MV-4-11 (cell line): ENCODE data around the gene AP3B2.
A peak's percentile ranks its signal among the peaks of the same experiment; 100 is the strongest.

Experiments used
- DNase-seq: peaks from one replicate; lab custom pipeline; 2025; lab: John Stamatoyannopoulos, UW

Gene AP3B2

DNA sequence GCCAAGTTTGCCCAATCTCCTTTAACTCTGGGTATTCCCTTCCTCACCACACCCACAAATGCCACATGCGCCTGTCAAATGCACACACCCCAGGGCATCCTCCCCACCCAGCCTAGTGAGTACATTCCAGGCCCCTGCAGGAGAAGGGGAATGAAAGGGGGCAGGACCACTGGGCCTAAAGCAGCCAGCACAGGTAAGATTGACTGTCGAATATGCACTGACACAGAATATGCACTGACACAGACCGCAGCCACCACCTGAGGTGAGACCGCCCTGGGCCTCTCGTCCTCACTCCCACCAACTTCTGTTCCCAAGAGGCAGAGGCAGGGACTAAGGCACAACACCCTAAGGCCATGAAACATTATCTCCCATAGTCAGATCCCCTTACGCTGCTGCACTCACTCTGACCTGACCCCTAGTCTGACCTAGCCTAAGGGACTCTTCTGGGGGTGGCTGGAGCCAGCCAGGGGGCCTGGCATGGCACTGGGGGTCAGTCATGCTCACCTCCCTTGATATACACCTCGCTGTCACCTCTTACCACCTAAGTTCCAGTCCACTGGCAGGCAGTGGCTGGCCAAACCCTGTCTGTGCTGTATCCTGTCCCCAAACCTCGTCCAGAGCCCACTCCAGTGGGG, 10.8 kb downstream of the AP3B2 start:
- DNase-seq, result no peak

DNA sequence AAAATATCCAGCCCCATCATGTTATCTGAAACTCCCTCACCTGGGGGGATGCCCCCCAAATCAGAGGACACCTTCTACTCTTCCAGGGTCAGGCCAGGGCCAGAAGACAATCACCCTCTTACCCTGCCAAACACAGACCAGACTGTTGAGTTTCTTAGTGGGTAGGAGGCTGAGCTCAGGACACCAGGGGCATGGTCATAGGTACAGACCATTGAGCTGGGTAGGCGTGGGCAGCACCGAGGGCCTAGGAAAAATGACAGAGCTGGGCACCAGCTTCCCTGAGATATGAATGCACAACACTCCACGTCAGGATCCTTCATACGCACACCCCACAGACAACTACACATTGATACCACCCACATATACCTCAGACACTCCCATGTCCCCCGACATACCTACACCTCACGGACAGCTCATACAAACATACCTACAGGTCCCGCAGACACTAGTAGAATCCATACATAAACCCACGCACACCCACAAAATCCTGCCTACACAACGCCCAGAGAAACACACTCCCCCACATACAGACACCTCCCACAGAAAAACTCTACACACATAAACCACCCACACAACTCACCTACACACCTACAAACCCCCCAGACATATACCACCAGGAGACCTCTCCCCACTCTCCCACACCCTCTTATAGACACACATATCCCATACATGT, 11.8 kb downstream of the AP3B2 start:
- DNase-seq, result no peak

DNA sequence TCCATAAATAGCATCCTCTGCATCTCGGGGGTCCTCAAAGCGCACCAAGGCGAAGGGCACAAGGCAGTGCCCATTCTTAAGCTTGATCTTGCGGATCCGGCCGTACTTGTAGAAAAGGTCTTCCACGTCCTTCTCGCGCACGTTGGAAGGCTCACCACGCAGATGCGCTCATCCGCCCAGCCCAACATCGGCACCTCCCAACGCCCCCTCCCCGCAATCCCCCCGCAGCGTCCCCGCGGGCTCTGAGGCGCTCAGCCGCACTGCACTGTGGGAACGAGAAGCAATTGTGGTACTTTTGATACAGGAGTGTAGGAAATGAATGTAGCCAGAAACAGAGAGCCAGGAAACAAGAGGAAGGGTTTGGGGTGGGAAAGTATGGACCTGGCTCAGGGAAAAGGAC, 17.5 kb downstream of the AP3B2 start:
- DNase-seq, result no peak

DNA sequence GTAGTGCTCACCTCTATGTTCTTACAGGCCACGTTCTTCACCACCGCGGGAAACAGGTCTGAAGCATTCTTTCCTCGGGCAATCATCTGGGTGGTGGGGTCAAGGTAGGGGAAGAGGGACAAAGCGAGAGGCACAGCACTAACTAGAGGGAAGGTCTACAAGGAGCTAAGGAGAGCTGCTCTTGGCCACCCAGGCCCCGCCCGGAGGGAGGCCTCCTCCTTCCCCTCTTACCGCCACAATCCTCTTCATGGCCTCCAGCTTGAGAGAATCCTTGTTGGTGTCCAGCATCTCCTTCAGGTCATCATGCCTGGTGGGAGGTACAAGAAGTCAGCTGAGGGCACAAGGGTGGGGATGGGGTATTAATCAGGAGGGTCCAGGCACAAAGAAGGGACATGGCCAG, 20.5 kb downstream of the AP3B2 start:
- no peak for DNase-seq

DNA sequence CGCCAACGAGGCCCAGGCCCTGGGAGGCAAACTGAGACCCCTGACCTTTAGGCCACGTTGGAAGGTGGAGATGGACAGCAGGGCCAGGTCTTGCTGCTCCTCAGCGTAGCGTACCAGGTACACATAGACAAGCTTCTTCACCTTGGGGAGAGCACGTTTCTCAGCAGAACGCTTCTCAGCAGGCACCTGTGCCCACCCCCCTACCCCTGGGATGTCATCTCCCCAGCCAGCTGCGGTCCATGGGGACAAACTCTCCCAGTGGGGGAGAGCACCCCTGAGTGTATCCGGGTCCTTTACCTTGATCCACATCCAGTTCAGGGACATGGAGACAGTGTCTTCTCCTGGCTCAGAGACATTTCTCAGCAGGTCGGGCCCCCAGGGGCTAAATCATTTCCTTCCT, 21.0 kb downstream of the AP3B2 start:
- no peak for DNase-seq

DNA sequence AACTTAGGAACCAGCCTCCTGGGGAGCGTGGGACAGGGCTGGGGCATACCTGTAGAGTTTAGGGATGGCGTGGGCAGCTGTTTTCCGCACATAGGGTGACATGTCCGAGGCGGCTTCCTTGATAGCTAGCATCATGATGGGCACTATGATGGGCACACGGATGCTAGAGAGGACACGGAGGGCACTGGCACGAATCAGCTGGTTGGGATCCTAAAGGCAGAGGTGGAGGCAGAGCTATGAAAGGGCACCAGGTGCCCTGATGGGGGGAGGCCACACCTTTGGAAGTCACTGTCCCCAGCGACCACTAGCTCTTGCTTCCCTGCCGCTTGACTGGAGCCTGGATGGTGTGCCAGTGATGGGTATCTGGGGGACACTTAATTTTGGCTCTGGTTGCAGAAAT, 28.3 kb downstream of the AP3B2 start:
- no peak for DNase-seq

DNA sequence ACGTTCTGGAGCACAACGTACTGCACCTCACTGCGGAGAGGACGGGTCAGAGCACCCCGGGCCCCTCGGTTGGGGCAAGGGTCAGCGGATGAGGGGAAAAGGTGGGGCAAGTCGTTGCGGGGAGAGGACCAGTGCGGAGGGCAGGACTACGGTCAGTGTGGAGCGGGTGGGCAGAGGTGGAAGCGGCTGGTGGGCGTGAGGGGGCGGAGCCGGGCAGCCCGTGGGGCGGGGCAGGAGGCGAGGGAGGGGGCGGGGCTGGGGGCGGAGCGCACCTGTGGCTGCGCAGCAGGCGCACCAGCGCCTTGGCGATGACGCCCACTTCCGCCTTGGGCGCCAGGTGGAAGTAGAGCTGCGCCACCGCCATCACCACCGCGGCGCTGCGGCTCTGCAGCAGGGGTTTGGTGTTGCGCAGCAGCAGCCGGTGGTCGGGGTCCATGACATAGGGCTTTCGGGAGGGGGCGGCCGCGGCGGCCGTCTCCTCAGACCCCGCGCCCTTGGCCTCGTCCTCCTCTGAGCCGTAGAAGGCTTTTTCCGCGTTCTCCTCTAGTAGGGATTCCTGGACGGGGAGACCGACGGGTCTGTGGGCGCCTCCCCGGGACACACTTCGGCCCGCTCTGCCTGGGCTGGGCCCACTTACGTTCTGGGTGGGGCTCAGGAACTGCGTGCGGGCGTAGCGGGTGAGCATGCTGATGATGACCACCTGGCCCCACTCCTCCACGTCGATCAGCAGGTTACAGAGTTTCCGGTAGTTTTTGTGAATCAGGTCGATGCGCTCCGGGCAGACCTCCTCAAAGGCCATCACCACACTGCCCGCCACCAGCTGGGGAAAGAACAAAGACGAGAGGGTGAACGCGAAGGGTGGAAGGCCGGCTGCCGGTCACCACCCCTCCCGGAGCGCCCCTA, 29.2 kb downstream of the AP3B2 start:
- DNase-seq, result no peak

DNA sequence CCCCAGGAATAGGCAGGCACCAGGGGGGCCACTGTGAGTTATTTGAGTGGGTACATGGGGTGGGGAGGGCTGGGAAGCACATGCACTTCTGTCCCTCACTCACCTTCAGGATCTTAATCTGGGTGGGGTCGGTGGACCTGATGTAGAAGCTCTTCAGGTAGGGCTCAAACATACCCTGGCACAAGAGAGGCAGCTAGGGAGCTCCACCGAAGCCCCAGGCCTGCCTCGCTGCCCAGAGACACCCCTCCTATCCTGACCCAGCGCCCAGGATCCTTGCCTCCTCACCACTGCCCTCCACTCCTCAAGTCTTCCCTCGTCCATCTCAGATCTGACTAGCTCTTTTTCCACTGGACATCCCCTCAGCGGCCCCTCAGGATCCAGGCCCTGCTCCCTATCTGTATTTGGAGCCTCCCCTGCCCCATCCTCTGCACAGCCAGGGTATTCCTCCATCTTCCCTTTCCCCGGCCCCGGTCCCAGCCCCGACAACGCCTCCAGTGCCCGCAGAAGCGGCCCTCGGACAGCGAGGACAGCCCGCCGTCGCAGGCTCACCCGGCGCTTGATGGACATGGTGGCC, 30.0 kb downstream of the AP3B2 start:
- no peak for DNase-seq

DNA sequence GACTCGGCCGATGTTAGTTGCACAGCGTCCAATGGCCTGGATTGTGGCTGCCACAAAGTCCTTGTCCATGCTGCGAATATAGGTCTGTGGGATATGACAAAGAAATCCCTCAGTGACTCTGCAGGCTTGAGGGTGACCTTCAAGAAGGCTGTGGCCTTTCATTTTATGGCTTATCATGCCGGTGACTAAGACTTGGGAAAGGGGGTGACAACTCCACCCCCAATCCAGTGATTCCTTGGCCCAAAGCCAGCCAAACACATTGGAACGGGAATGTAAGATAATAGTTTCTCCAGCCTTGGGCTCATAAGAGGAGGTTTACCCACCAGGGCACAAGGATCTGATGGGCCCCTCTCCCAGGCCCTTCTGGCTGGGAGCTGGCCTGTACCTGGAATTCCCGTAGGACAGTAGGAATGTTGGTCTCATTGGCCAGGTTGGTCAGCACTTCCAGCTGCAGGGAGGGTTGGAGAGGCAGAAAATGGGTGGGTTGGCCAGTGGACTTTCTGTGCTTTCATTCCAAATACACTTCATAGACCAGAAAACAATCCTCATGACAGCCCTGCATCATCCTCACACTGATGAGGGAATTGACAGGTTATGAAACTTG, 31.9 kb downstream of the AP3B2 start:
- no peak for DNase-seq

DNA sequence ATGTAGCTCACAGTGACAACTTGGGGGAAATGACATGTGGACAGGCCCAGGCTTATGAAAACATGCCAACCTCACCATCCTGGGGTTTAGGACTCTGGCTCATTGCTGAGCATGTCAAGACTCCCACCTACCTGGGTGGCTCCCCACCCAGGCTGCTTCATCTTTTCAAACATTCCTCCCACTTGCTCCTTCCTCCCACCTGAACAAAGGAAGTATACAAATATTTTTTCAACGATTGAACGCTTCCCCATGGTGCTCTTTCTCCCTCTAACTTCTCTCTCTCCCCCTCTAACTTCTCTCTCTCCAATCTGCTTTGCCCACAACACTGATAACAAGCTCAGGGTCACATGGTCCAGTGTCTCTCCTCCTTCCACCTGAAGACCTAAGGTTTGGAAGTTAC, 34.8 kb downstream of the AP3B2 start:
- no peak for DNase-seq

DNA sequence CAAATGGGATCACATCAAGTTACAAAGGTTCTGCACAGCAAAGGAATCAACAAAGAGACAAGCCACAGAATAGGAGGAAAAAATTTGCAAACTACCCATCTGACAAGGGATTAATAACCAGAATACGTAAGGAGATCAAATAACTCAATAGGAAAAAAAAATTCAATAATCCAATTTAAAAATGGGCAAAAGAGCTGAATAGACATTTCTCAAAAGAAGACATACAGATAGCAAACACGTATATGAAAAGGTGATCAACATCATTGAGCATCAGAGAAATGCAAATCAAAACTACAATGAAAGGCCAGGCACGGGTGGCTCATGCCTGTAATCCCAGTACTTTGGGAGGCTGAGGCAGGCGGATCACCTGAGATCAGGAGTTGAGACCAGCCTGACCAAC, 39.0 kb downstream of the AP3B2 start:
- no peak for DNase-seq

DNA sequence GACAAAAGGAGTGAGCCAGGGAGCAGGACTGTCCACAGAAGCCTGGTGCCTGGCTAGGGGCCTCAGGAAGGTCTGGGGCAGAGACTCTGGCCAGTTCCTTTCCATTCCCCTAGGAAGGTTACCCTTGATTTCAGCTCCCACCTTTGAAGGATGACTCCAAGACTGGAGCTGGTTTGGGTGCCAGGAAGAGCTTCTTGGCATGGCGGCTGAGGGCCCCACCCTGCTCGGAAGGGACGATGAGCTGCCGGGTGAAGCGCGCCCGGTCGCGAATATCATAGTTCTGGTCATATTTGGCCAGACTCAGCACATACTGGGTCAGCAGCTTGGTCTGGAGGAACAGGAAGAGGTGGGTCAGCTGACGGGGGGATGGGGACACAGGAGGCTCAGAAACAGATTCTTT, 43.1 kb downstream of the AP3B2 start:
- DNase-seq, result no peak

DNA sequence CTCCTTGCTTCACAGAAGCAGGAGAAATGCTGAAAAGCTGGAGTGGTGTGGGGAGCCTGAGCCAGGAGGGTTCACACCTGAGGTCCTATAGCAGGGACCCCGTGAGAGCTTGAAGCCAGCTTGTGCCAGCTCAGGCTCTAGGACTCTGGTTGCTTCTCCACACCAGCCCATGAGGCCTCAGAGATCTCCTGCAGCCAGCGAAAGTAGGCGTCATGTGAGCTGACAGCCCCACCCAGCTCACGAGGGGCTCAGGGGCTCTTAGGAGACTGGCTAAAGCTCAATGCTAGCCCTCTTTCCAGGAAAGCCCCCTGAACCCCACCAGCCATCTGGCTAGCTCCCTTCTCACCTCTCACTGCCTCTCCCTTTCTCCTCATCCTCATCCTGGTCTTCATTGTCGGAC, 45.7 kb downstream of the AP3B2 start:
- DNase-seq, result no peak

DNA sequence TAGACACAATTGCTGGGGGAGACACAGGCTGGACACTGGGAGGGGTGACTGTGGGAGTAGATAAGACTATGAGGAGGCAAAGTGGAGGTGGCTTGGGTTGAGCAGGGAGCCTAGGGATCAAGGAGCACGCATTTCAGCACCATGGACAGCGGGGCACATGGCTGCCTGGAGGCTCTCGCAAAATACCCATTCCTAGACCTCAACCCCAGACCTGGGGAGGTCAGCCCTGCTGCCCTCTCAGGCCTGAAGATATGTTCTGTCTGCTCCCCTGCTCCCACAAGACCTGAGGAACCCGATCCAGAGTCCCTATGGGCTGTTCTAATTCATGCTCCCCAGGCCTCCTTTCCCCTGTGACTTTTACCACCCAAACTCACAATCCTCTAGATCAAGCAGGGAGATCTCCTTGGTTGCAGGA, 46.5 kb downstream of the AP3B2 start:
- peak; percentile 33 for DNase-seq

DNA sequence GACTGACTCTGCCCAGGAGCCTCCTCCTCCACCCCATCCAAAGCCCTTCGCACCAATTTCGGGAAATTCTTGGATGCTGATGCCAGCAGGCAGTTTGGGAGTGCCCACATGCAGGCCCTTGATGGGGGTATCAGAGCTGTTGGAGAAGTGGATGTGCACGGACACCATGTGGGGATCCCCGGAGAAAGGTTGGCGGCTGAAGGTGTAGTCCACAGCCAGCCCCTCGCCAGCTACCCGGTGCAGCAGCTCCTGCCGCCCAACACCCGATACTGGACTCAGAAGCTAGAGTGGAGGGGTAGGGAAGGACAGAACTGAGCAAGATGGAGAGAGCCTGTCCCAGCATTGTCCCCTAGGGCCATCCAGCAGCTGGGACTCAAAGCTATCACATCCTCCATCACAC, 47.0 kb downstream of the AP3B2 start:
- no peak for DNase-seq

DNA sequence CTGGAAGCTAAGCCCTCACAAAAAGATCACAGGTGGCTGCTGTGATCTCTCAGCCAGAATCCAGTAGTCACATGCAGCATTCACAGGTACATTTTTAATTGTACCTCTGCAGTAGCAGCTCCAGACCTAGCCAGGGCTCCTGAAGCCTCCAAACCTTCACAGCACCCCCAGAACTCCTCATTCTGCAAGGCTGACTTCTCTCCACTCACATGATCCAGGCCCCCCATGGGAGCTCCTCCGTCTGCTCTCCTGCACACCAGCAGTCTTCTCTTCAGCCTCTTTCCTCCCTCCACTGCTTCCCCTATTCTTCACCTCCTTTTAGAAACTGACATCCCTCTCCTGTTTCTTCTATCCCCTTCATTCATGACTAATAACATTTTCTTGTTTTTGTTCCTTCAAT, 49.3 kb downstream of the AP3B2 start:
- no peak for DNase-seq

DNA sequence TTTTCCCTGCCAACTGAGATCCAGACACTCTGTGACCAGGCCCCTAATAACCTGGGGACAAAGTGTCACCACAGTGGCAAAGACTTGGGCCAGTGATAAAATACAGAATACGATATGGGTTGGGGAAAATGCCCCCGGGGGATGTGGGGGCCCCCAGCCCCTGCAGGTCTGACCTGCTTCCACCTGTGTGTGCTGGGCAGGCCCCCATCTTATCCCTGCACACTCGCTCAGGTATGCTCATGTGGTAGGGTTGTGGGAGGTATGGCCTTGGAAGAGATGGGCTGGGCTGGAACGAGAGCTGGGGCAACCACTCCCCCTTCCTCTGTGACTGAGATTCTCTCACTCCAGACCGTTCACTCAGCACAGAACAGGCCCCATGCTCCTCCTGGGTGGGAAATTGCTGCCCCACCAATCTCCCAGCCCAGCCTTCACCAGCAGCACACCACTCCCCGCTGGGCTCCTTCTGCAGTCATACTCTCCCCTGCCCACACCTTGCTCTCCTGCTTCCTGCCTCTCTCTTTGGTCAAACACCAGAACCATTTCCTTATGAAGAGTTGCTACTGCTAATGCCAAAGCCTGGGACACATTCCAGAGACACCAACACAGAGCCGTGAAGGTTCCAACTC, 52.9 kb downstream of the AP3B2 start:
- no peak for DNase-seq

DNA sequence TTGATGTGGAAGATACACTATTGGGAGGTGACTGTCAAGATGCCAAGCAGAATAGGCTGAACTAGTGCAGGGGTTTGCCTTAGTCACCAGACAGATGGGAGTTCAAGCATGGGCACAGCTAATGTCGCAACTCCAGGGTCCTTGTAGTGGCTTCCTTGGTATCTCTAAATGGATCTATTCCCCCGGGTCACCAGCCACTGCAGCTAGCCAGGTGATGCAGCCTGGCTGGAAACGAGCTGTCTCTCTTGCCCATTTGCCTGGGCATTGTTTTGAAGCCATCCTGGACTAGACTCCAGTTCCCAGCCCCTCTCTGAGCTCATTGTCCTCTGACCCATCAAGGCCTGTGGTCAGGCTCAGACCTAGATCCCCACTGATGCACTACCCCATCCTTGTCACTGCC, 54.1 kb downstream of the AP3B2 start:
- DNase-seq, result no peak

DNA sequence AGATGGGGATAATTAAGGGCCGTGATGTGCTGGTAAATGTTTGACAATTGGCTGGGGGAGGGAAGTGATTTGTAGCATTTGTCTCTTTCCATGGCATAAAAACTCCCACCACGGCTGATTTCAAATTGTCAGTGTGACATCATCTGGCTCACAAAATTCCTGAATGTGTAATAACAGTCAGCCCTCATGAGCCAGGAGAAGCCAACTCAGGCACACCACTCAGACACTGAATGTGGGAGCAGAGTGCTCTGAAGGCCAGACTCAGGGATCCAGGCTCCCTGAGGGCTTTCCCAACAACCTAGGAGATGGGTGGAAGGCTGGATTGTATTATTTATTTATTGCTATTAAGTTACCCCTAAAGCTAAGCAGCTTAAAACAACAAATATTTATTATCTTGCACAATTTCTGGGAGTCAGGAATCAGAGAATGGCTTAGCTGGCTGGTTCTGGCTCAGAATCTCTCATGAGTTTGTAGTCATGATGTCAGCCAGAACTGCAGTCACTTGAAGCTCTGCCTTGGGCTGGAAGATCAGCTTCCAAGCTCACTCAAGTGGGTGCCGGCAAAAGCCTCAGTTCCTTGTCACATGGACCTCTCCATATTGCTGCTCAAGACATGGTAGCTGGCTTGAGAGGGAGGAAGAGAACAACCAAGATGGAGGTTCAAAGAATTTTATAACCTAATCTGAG, 56.0 kb downstream of the AP3B2 start:
- no peak for DNase-seq

DNA sequence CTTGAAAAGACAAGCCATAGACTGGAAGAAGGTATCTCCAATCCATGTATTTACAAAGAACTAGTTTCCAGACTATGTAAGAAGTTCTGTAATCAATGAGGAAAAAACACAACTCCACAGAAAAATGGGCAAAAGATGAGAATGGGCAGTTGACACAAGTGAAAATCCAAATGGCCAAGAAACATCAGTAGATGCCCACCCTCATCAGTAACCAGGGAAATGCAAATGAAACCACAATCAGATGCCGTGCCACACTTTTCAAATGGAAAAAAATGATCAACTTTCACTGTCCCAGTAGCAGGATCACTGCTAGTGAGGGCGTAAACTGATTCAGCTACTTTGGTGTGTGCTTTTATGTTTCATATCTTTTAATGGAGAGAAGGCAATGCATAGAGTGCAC, 58.0 kb downstream of the AP3B2 start:
- no peak for DNase-seq

DNA sequence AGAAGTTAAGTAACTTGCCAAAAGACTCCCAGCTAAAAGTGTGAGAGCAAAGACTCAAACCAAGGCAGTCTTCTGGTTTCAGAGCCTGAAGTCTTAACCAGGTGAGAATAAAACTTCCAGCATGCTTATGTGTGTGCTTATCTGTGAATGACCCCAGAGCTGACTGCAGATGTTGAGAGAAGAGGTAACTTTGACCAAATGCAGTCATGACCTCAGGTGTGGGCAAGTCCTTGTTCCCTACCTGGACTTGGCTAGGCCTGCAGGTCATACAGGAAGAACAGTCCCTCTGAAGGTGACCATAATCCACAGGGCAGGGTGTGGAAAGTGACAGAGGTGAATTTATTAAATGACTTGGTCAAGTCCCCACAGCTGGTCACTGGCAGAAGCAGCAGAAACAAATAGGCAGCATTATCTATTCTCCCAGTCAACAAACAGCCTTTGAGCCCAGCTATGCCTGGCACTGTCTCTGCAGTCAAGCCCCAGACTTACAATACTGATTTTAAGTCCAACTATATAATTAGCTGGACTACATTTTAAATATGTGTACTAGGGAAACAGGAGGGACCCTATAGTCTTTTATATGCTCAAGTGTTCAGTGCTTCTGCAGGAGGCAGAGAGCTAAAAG, 59.5 kb downstream of the AP3B2 start:
- no peak for DNase-seq
